SK-N-SH (cell line): ENCODE measurements around the gene SCYL2. TPM values are rescaled to one million over a fixed set of nuclear protein-coding genes. Genes with fewer than 3 reads are reported as not detected.

Experiments used
- CTCF ChIA-PET: fragments of 300-600, 350-600 bp; formaldehyde crosslinking; extraction: SDS; loops from one replicate; lab custom pipeline; 2021; lab: Yijun Ruan, JAX
- POLR2A ChIA-PET: fragments of 350-600 bp; sonication (Branson Sonifier 250); formaldehyde crosslinking; extraction: SDS; loops from one replicate; lab custom pipeline; 2020; ENCODE audit warnings: antibody characterized with exemption, inconsistent platforms; lab: Yijun Ruan, JAX
- DNase-seq: peaks from one replicate; pipeline ENCODE4 v3.0.0; 2012
- H2AFZ ChIP-seq: fragments of 200-600 bp; sonication (generic); 2 replicates; pipeline ENCODE4 v1.8.1; 2016; ENCODE audit warnings: antibody characterized with exemption, mild to moderate bottlenecking, low read depth
- H3F3A ChIP-seq: fragments of 200-600 bp; sonication (generic); replicated peaks from 2 replicates; pipeline ENCODE3; 2016; ENCODE audit warnings: antibody characterized with exemption, mild to moderate bottlenecking; ENCODE audit not compliant: insufficient read depth
- H3K27ac ChIP-seq, 2 experiments: fragments of 200-500 bp in 1 of 2; fragments of 200-600 bp in 1 of 2; sonication (Bioruptor generic) in 1 of 2; sonication (generic), shearing (Covaris generic) in 1 of 2; 2 replicates each; pipeline versions ENCODE4 v1.5.1 to v1.6.1; 2014 to 2016; ENCODE audit warnings: low read depth in 2 of 2, inconsistent platforms in 1 of 2, low read length in 1 of 2, mild to moderate bottlenecking in 1 of 2, mixed read lengths in 1 of 2
- H3K27me3 ChIP-seq: fragments of 200-600 bp; sonication (generic), shearing (Covaris generic); 2 replicates; pipeline ENCODE4 v1.6.1; 2016; ENCODE audit warnings: mixed run types; ENCODE audit not compliant: insufficient read depth
- H3K36me3 ChIP-seq, 2 experiments: fragments of 200-500 bp in 1 of 2; fragments of 200-600 bp in 1 of 2; sonication (Bioruptor generic) in 1 of 2; sonication (generic) in 1 of 2; replicated peaks in 1 of 2; 2 replicates each; pipeline versions ENCODE3 to v1.5.1; 2014 to 2016; ENCODE audit warnings: low read length in 1 of 2, mild to moderate bottlenecking in 1 of 2; ENCODE audit not compliant: insufficient read depth in 2 of 2, control insufficient read depth in 1 of 2
- H3K4me1 ChIP-seq, 2 experiments: fragments of 200-500 bp in 1 of 2; fragments of 200-600 bp in 1 of 2; sonication (Bioruptor generic) in 1 of 2; sonication (generic), shearing (Covaris generic) in 1 of 2; 2 replicates each; pipeline versions ENCODE4 v1.5.1 to v1.6.1; 2014 to 2016; ENCODE audit warnings: low read depth in 1 of 2, low read length in 1 of 2, mixed run types in 1 of 2; ENCODE audit not compliant: insufficient read depth in 2 of 2, control insufficient read depth in 1 of 2
- H3K4me2 ChIP-seq: fragments of 200-600 bp; sonication (generic), shearing (Covaris generic); 2 replicates; pipeline ENCODE4 v1.6.1; 2017; ENCODE audit warnings: mixed run types
- H3K4me3 ChIP-seq, 2 experiments: fragments of 200-500 bp in 1 of 2; fragments of 200-600 bp in 1 of 2; sonication (Bioruptor generic) in 1 of 2; sonication (generic), shearing (Covaris generic) in 1 of 2; 2 replicates each; pipeline versions ENCODE4 v1.5.1 to v1.8.1; 2014 to 2016; ENCODE audit warnings: low read depth in 2 of 2, inconsistent platforms in 1 of 2, low read length in 1 of 2, mild to moderate bottlenecking in 1 of 2, mixed read lengths in 1 of 2, moderate library complexity in 1 of 2
- H3K79me2 ChIP-seq: fragments of 200-600 bp; sonication (generic); 2 replicates; pipeline ENCODE4 v1.8.1; 2017; ENCODE audit warnings: mild to moderate bottlenecking; ENCODE audit not compliant: insufficient read depth
- H3K9ac ChIP-seq: fragments of 200-600 bp; sonication (generic); 2 replicates; pipeline ENCODE4 v1.6.1; 2017; ENCODE audit warnings: mixed run types
- H3K9me2 ChIP-seq: fragments of 200-600 bp; sonication (generic); 2 replicates; pipeline ENCODE4 v1.6.1; 2017; ENCODE audit warnings: mixed run types
- H3K9me3 ChIP-seq: fragments of 200-600 bp; sonication (generic); 2 replicates; pipeline ENCODE4 v1.6.1; 2017; ENCODE audit warnings: mixed run types, mild to moderate bottlenecking, moderate library complexity
- H4K20me1 ChIP-seq: fragments of 200-600 bp; sonication (generic); 2 replicates; pipeline ENCODE4 v1.6.1; 2017; ENCODE audit warnings: mild to moderate bottlenecking, mixed run types; ENCODE audit not compliant: insufficient read depth
- EP300 ChIP-seq, 2 experiments: IDR thresholded peaks; 2 replicates each; pipeline versions ENCODE4 v1.4.0 to v1.6.1; 2012; ENCODE audit warnings: borderline replicate concordance in 1 of 2, low read depth in 1 of 2, low read length in 1 of 2
- MXI1 ChIP-seq: IDR thresholded peaks from 2 replicates; pipeline ENCODE4 v1.6.1; 2012; ENCODE audit warnings: mild to moderate bottlenecking, low read depth, low read length, improper control_type of control experiment
- PBX3 ChIP-seq: IDR thresholded peaks from 2 replicates; pipeline ENCODE4; 2012
- RAD21 ChIP-seq: IDR thresholded peaks from 2 replicates; pipeline ENCODE4 v1.6.1; 2012; ENCODE audit warnings: mild to moderate bottlenecking, low read length
- RCOR1 ChIP-seq: fragments of 150-350 bp; IDR thresholded peaks from 2 replicates; pipeline ENCODE4 v1.6.1; 2017; ENCODE audit warnings: antibody characterized with exemption, low read length
- RFX5 ChIP-seq: IDR thresholded peaks from 2 replicates; pipeline ENCODE4 v1.6.1; 2012; ENCODE audit warnings: mild to moderate bottlenecking, improper control_type of control experiment, low read length
- SIN3A ChIP-seq: IDR thresholded peaks from 2 replicates; pipeline ENCODE4 v1.6.1; 2012; ENCODE audit warnings: low read depth, mild to moderate bottlenecking, low read length, moderate library complexity, borderline replicate concordance
- SMC3 ChIP-seq: IDR thresholded peaks from 2 replicates; pipeline ENCODE4 v1.6.1; 2012; ENCODE audit warnings: low read depth, low read length, improper control_type of control experiment
- YY1 ChIP-seq: IDR thresholded peaks from 2 replicates; pipeline ENCODE4 v1.4.0; 2012; ENCODE audit warnings: low read depth, mild to moderate bottlenecking
- WGBS: methylation state at CpG from one replicate; pipeline ENCODE4 v1.1.6; 2017; ENCODE audit warnings: low lambda C conversion rate; 5-methylcytosine and 5-hydroxymethylcytosine counted together
- polyA plus RNA-seq, 3 experiments: library from polyadenylated mRNA; depleted of rRNA; stranded (reverse); fragments of >200 nt; gene quantifications; 2 replicates each; pipeline ENCODE4 v1.2.3, GENCODE V29; 2012
- TF ChIP-seq, protein P1 (sequence below): fragments of 150-350 bp; IDR thresholded peaks from 2 replicates; pipeline ENCODE4 v1.6.1; 2016; ENCODE audit warnings: mild to moderate bottlenecking, low read depth, low read length

SCYL2 gene
- polyA plus RNA-seq, 1 of the 3 experiments (the other 2 are of a cell fraction), result 7.5 TPM

DNA sequence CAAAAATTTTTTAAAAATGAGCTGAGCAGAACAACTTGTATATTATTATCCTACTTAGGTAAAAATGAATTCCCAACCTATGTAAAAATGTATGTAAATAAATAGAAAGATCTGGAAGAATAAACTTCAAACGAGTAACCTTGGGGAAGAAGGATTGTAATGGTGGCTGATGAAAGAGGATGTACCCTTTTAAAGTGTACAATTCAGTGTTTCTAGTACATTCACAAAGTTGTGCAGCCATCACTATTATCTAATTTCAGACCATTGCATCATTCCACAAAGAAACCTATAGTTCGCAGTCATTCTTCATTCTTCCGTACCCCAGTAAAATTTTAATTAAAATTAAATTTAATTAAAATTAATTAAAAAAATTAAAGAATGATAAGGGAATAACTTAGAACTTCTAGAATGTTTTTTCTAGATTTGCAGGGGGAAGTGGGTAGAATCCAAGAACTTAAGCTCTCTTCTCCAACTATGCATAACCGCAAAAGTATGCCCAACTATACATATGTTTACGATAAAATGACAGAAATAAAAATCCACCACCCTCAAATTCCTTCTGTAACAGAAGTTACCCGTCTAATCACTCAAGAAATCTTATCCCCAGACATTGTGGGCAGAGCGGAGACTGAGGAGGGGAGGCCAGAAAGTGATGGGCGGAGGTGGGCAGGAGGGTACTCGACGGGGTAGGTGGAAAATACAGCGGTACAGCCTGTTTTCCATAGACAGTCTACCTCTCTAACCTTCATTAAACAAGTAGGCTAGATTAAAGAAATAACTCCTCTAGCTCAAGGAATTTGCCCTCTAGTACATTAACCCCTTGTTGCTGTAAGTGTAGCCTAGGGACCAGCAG lies 1.0 kb upstream of the SCYL2 start:
- WGBS, result 66% methylated on average over 11 of the region's 11 CpGs

GRCh38 chr12:100266585-100266834 lies 467 bp upstream of the SCYL2 start:
- peaks cover 21% of the 10 kb centered on the region; the same call in 1 of the 2 replicates for H4K20me1 ChIP-seq
- POLR2A ChIA-PET, result interaction anchor here (0.6 to 2.1 kb wide), 3 partner anchors 13 to 1597 kb away, joined by 3 to 11 read pairs (median 3); partner anchors contain the start of gene ACTR6
- H3K79me2 ChIP-seq, result peaks cover 42% of the 10 kb centered on the region
- WGBS, result 4% methylated on average over 4 of the region's 6 CpGs
- peak overlapping the region; percentile 91; the same call in 1 of the 2 replicates for H3K9ac ChIP-seq
- peaks cover 12 to 13% of the 10 kb centered on the region in 2 experiments; a peak in 3 of 4 replicates for H3K4me1 ChIP-seq
- H2AFZ ChIP-seq, result peak overlapping the region; percentile 95
- no peaks in the 10 kb centered on the region for H3K9me2 ChIP-seq
- peak overlapping the region; percentile 79 to 88 for H3K4me3 ChIP-seq
- no peaks in the 10 kb centered on the region for H3K9me3 ChIP-seq
- peaks cover 1 to 2% of the 10 kb centered on the region in 2 experiments for H3K36me3 ChIP-seq
- H3K27ac ChIP-seq, result peak overlapping the region; percentile 84 to 93; a peak in 3 of 4 replicates
- peaks cover 6% of the 10 kb centered on the region for H3F3A ChIP-seq
- no peak for TF ChIP-seq MXI1
- no peak for TF ChIP-seq RFX5
- no peak for TF ChIP-seq RAD21
- no peak for TF ChIP-seq SIN3A
- no peak for TF ChIP-seq RCOR1
- no peak for TF ChIP-seq YY1
- TF ChIP-seq, protein P1, sequence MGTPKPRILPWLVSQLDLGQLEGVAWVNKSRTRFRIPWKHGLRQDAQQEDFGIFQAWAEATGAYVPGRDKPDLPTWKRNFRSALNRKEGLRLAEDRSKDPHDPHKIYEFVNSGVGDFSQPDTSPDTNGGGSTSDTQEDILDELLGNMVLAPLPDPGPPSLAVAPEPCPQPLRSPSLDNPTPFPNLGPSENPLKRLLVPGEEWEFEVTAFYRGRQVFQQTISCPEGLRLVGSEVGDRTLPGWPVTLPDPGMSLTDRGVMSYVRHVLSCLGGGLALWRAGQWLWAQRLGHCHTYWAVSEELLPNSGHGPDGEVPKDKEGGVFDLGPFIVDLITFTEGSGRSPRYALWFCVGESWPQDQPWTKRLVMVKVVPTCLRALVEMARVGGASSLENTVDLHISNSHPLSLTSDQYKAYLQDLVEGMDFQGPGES, result no peak
- TF ChIP-seq SMC3, result no peak
- H3K4me2 ChIP-seq, result peak overlapping the region; percentile 84
- CTCF ChIA-PET, result no interaction called here
- peak; percentile 89 for DNase-seq
- no peaks in the 10 kb centered on the region for H3K27me3 ChIP-seq

More for the DNA sequence above, 1.0 kb upstream of the SCYL2 start:
- H3F3A ChIP-seq, result peaks cover 6% of the 10 kb centered on the region
- peak overlapping the region; percentile 95 for H2AFZ ChIP-seq
- H3K4me1 ChIP-seq, result peaks cover 12 to 13% of the 10 kb centered on the region in 2 experiments; a peak in 3 of 4 replicates
- peak overlapping the region; percentile 91; the same call in 1 of the 2 replicates for H3K9ac ChIP-seq
- H3K36me3 ChIP-seq, result no peaks in the 10 kb centered on the region
- peak; percentile 17 for DNase-seq
- H3K9me2 ChIP-seq, result no peaks in the 10 kb centered on the region
- H3K27ac ChIP-seq, result peak overlapping the region; percentile 84 to 93; a peak in 3 of 4 replicates
- peak overlapping the region; percentile 79 to 88 for H3K4me3 ChIP-seq
- H3K9me3 ChIP-seq, result no peaks in the 10 kb centered on the region
- peaks cover 36% of the 10 kb centered on the region for H3K79me2 ChIP-seq
- peaks cover 19% of the 10 kb centered on the region; the same call in 1 of the 2 replicates for H4K20me1 ChIP-seq
- no peak for TF ChIP-seq PBX3
- no peak for TF ChIP-seq SIN3A
- no peak for TF ChIP-seq EP300 (IDR thresholded peaks at IDR 0.05; ENCODE audit: borderline replicate concordance in 1 of 2, low read depth in 1 of 2, low read length in 1 of 2)
- TF ChIP-seq, protein P1, result no peak
- no peak for TF ChIP-seq YY1
- ChIA-PET CTCF (no interaction called here), POLR2A (interaction anchor here (0.6 to 2.1 kb wide), 2 partner anchors 65 to 1598 kb away, joined by 3 to 11 read pairs; partner anchors contain the start of gene ACTR6)
- no peaks in the 10 kb centered on the region for H3K27me3 ChIP-seq
- H3K4me2 ChIP-seq, result peak overlapping the region; percentile 84
